Measurements from ENCODE around the gene PMPCA.
A peak's percentile ranks its signal among the peaks of the same experiment; 100 is the strongest.

The PMPCA gene

DNA sequence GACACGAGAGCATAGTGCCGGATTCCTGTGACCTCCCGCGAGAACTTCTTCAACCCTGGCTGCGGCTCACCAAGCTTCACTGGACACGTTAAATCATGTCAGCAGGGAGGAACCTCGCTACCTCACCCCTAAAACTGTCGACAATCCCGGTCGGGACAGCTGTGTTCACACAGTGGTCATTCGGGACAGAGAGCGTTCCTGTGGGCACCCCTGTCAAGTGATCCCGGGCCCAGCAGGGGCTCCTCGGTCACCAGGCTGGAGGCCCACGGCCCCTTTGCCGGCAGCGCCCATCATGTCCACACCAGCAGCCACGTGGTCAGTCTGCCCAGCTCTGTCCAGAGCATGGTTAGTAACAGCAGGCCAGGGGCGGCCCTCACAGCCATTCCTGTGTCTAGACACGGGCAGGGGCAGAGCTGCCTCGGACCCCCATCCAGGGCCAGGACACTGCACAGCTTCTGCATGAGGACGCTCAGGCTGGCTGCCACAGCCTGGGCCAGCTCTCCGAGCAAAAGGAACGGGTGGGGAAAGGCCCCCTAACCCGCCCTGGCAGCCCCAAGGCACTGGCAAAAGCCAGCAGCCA lies 25.7 kb downstream of the PMPCA start:
- DNase-seq (ENCODE audit: low spot score) = no peak

DNA sequence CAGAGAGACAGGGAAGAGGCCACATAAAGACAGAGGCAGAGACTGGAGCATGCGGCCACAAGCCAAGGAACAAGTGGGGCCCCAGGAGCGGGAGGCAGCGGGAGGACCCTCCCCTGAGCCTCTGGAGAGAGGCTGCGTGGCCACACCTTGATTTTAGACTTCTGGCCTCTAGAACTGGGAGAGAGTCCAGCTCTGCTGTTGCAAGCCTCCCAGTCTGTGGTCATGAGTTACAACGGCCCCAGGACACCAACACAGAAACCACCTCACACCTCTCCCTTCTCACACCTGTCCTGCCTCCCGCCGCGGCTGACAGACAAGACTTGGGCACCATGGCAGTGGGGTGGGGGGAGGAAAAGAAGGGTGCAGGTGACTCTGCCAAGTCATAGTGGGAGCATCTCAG lies 27.0 kb downstream of the PMPCA start:
- DNase-seq (ENCODE audit: low spot score) = no peak

DNA sequence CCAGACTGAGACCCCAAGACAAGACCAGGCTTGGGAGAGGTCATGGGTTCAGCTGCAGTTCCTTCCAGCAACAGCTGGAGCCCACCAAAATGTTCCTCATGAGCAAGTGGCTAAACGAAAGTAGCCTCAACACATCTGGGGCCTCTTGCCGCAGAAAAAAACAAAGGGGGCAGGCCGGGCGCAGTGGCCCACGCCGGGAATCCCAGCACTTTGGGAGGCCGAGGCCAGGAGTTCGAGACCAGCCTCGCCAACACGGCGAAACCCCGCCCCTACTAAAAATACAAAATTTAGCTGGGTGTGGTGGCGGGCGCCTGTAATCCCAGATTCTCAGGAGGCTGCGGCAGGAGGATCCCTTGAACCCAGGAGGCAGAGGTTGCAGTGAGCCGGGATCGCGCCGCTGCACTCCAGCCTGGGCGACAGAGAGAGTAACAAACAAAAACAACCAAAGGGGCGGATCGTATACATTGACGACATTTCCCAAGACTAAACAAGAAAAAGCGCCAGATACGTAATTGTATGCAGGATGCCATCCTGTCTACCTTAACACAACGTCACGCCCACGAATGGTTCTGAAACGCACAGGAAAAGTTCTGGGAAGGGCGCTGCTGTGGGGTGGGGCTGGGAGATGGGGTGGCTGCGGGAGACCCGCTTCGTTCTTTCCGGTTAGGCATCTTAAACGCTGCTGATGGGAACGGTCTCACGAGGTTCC lies 27.5 kb downstream of the PMPCA start:
- no peak for DNase-seq (ENCODE audit: low spot score)

DNA sequence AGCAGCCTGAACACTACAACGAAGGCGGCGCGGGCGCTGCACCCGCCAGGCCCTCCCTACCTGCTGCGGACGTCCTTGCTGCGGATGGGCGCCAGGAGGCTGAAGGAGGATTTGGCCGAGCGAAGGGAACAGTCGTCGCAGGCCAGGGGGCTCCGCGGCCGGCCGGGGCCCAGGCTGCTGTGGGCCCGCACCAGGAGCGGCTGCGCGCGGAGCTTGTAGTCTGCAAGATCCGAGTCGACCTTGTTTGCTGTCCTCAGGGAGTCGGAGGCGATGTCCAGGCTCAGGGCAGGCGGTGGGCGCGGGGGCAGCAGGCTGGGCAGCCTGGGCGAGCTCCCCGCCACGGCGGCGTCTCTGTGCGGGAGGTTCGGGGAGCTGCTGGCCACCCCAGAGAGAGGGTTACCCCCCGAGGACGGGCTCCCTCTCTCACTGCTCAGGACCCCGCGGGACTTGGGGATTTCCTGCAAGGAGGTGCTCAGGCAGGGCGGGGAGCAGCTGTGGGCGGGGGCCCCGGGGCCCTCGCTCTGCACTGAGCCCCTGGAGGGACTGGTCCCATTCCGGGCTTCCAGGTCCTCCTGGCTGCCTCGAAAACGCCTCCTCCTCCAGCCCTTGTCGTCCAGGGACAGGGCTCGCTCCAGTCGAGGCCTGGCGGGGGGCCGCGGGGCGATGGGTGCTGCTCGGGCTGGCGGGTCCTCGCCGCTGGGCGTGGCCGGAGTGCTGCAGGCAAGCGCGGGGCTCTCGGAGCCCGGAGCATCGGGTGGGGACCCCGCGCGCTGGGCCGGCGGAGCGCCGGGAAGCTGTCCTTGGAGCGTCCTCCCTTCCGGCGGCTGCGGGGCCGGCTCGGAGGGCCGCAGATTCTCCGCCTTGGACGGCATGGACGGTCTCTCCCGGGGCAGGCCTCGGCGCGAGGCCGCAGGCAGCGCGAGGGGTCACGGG lies 28.4 kb downstream of the PMPCA start:
- peak; percentile 79 for DNase-seq (ENCODE audit: low spot score)

DNA sequence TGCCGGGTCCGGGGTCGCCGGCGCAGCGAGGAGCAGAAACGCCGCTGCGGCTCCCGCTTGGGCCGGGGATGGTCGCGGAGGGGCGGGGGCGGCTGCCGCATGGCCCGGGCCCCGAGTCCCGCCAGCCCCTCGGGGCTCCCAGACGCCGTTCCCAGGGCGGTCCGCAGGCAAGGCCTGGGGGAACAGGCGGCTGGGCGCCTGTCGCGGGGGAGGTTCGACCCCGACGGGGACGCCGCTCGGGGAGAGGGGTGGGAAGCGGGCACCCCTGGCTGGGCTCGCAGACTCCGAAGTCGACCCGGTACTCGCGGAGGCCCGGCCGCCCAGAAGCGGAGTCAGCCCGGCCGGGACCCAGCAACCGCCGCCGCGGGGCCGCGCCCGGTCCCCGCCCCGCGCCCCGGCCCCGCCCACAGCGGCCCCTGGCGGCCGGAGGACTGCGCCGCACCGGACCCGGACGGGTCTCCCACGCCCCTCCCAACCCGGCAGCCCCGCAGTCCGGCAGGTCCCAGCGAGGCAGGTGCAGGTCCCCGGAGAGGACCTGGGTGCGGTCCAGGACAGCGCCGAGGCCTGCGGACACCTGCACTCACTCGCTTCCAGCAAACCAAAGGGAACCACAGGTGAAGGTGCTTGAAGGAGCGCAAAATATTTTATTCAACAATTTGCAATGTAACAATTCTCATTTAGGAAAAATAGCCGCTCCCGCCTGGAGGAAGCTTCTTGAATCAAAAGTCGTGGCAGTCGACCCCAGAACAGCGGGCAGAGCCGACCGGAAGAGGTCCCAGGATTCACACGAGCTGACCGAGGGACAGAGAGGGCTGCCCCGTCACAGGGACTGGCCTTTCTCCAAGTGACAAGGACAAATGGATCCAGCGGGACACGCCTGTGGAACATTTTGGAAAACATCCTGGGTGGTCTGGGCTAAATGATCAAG lies 29.3 kb downstream of the PMPCA start, which contains the start of gene INPP5E:
Gene INPP5E, minus strand, starts transcription at position 365 of the 928 bp plus-strand sequence. CDS start 426 bp downstream, outside the sequence.
- peak; percentile 99 for DNase-seq (ENCODE audit: low spot score)

DNA sequence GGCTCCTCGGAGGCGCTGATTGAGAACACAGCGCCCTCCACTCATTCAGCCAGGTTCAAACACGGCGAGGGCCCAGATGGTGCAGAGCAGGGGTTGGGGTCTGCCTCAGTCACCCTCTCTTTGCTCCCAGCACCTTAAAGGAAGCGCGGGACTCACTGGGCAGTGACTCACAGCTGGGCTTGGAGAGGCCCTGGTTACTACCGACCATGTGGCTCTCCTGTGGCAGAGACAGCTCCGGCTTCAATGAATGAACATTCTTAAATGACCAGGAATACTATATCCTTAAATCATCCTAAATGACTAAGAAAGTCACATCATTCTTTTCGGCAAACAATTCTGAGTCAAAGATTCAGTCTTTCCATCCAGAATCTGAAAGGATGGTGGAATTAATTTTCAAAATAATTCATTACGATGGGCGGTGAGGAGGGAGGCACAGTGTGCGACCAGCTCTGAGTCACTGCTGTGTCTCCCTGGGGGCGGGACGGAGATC lies 30.8 kb downstream of the PMPCA start:
- DNase-seq (ENCODE audit: low spot score) = no peak

DNA sequence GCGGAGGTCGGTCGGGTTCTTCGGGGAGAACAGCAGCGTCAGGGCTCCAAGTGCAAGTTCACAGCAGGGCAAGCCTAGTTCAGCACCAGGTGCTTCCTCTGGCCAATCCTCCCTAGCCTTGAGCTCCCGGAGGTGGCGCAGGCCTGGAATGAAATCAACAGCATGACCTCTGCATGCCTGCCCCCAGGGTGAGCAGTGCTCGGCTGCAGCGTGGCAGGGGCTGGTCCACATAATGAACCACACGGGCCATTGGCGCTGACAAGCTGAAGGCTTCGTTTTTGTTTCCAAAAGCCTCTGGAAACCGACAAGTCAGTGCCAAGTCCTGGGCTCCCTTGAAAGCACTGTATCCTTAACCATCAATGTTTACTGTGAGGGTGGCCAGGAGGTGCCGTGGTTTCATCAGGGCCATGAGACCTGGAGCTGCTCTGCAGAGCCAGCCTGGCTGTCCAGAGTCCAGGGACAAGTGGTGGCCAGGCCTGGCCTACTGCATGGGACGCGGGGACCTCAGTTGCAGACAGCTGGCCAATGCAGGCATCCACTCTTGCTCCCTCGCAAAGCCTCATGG lies 31.3 kb downstream of the PMPCA start:
- DNase-seq (ENCODE audit: low spot score) = no peak

DNA sequence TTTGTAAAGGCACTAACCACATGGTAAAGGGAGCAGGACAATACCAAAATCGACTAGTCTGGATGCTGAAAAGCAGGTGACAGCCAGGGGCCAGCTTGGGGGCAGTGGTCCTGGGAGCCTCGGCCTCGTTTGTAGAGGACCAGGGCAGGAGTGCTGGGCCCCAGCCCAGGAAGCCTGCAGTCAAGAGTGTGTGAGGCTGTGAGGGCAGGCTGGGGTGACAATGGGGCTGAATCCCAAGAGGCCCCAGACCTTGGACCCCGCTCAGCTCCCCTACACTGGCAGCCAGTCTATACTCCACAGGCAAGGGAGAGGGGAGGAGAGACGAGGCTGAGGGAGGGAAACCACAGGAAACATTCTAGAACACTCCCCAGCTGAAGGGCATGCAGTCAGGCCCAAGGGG lies 31.8 kb downstream of the PMPCA start:
- DNase-seq (ENCODE audit: low spot score) = no peak

DNA sequence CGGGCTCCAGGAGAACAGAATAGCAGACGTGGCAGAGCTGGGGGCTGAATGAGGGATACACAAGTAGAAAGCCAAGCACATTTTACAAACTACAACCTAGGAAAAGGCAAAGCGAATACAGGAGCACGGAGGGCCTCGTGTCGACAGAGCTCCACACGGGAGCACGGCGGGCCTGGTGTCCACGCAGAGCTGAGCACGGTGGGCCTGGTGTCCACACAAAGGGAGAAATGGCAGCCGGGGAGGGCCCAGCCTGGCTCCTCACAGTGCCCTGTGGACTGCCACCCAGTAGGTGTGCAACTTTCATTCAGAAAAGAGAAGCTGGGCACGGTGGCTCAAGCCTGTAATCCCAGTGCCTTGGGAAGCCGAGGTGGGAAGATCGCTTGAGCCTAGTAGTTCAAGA lies 32.6 kb downstream of the PMPCA start:
- DNase-seq (ENCODE audit: low spot score) = no peak

DNA sequence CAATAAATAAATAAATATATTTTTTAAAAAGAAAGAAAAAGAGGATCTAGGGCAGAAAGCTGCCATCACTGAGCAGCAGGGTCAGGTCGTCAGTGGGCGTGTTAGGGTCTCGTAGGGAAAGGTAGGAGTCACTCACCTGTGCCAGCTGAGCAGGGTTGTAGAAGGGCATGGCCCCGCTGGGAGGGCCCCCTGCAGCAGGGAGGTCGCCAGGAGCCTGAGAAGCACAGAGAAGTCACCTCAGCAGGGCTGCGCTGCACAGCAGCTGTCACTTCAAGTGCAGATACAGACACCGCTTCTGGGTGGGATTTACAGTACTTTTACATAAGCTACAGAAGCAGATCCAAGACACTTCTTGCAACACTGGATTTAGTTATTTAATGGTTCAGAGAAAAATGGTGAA lies 33.2 kb downstream of the PMPCA start:
- no peak for DNase-seq (ENCODE audit: low spot score)

DNA sequence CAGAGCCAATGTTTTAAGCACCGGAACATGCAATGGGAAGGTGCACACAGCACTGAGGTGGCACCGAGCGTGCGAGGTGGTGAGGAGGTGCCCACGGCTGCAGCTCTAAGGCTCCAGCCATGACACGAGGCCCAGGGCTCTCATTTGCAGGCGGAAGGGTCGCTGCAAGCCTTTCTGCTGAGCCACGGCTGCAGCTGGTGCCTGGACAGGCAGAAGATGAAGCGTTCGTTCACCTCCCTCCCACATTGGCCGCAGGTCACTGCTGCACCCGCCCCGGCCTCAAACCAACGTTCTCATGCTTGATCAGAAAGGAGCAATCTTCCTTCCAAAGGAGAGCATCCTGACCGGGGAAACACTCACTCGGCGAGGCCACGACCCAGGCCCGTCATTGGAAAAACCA lies 33.6 kb downstream of the PMPCA start:
- DNase-seq (ENCODE audit: low spot score) = no peak

DNA sequence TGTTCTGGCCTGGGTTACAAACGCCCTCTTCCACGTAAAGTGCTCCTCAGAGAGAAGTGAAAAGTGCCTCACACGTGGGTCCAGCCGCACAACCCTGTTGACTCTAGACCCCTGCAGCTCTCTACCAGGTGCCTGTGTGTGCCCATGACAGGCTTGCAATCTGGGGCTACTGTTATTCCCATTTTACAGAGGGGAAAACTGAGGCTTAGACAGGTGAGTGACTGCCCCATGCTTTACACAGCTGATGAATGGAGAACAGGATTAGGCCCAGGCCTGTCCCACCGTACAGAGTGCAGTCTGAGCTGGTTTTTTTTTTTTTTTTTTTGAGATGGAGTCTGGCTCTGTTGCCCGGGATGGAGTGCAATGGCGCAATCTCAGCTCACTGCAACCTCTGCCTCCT lies 35.3 kb downstream of the PMPCA start:
- no peak for DNase-seq (ENCODE audit: low spot score)

DNA sequence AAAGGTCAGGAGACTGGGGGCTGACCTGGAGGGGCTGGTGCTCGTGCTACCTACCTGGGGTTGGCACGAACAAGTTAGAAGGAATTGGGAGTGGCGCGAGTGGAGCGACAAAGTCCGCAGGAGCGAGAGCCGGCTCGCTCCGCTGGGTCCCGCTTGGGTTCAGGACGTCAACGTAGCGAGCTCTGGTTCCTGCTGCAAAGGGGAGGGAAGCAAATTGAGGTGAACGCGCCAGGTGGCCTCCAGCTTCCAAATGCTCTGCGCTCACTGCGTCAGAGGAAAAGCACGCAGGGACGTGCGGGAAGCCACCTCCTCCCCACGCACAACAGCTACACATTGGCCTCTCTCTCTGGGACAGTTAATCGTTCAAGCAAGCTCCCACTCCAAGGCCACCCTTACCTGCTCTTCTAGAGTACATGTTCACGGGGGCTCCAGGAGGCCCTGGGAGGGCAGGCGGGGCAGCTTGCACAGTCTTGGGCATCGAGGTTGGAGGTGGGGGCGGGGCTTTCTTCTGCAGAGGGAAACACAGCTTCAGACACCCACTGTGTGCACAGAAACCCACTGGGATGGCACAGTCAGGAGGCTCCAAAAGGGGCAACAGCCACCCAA lies 36.8 kb downstream of the PMPCA start:
- no peak for DNase-seq (ENCODE audit: low spot score)

DNA sequence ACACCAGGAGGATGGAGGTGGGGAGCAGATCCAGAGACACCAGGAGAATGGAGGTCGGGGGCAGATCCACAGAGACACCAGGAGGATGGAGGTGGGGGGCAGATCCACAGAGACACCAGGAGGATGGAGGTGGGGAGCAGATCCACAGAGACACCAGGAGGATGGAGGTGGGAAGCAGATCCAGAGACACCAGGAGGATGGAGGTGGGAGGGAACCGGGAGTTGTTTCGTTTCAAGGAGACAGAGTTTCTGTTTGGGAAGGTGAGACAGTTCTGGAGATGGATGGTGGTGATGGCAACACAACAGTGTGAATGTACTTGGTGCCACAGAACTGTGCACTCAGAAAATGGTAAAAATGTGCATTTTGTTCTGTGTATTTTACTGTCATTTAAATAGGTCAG lies 38.2 kb downstream of the PMPCA start:
- DNase-seq (ENCODE audit: low spot score) = no peak

DNA sequence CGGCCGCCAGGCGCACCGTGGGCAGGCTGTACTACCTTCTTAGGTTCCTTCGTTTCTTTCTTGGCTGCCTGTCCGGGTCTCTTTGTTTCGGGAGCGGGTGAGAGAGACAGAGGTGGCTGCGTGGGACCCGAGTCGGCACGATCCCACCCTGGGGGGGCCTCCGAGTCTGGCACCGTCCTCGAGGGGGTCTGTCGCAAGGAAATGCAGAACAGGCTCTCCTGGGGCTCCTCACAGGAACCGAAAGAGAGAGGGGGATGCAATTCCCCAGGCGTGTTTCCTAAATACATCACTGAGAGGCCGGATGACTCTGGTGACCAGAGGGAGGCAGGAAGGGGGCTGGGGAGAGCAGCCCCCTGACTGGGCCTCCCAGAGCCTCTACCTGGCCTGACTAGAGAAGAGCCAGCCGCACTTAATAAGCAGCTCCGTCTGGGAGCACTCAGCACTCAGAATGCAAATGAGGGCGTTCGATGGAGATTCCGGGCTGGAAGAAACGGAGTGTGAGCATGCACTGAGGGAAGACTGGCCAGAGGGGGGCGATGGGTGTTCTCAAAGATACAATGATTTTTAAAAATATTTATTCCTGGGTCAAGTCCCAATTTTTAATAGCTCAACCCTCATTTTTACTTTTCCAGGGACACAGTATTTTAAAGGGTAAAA lies 40.9 kb downstream of the PMPCA start:
- no peak for DNase-seq (ENCODE audit: low spot score)

DNA sequence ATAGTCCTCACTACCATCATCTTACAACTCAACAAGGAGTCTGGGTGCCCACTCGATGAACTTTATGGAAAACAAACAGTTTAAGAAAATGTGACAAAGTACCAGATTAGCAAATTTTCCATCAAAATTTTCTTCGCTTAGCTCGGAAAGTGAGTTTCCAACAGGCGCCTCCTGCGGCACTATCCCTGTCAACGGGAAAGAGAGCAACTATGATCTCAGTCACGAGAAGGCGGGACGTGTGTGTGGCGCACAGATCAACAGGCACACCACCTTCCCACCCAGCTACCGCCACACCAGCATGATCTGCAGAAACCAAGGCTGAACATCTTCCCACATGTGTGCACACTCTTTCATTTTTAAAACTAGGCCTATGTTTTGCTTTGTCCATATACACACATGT lies 42.9 kb downstream of the PMPCA start:
- DNase-seq (ENCODE audit: low spot score) = no peak

DNA sequence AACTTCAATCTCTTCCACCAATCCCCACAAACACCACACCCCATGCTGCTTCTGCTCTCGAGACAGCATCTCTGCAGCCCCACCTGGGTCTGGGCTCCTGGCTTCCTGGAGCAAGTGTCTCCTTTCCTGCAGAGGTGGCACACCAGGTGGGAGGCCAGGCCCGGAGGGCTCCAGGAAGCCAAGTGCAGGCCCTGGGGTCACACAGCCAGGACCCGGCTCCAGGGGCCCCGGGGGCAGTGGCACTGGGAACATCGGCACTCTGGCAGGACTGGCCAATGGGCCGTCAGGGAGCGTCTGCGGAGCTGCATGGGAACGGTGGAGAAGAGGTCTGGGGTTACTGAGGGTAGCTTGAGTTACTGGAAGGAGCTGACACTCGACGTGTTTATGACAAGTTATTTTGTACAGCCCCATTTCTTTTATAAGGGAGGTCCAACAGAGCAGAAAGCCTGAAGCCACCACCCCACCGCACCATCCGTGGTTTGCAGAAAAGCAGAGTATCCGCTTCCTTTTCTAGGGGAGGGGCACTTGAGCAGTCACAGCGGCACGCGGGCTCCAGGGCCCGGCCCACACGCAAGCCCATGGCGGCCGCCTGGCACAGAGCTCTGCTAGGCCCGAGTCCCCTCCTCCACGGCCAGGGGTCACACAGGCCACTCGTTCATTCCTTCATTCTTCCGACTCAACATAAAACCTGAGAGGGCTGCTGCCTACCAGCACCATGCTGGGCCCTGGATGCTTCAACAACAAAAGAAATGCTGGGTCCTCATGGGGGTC lies 43.8 kb downstream of the PMPCA start:
- DNase-seq (ENCODE audit: low spot score) = no peak

DNA sequence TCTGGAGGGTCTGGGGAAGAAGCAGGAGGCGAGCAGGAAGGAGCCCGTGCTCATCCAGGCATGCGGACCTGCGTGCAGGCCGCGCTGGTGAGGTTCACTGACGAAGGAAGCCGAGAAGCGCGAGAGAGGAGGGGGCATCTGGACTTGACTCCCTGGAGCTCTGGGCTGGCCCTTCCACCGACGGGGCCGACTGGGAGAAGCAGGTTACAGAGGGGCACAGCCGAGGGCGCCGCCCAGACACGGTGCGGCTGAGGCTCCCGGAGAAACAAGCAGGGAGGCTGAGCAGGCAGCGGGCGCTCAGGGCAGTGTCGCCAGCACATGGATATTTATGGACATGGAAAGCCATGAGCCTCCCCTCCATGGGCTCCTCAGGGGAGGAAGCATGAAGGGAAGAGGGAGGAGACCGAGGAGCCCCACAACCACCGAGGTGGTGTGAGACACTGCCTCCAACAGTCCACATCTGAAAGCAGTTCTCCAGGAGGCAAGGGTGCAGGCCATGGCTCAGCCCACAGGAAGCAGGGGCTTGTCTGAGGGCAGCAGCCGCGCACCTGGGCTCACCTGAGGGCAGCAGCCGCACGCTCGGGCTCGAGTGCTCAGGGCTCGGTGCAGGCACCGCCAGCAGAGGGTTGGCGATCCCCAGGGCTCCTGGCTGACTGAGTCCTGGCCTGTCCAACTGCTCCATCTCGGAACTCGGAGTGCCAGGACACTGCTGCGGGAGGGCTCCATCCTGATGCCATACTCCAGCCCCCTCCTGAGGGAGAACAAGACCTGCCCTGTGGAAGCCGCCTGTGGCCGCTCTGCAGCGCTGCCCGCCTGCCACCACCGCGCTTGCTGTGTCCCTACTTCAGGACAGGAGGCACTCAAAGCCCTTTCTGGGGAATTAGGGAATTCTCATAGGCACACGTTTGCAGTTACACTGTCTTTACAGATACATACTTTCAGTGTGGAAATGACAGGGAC lies 44.9 kb downstream of the PMPCA start:
- no peak for DNase-seq (ENCODE audit: low spot score)

Measured in D341Med (cell line).